Measurements from ENCODE around the gene AIRE. TPM values are rescaled to one million over a fixed set of nuclear protein-coding genes. Genes with fewer than 3 reads are reported as not detected.

The AIRE gene
- total and polyA plus RNA-seq, 9 donors, result 0.04 to 0.72 (median 0.11) TPM; not detected in 1

DNA sequence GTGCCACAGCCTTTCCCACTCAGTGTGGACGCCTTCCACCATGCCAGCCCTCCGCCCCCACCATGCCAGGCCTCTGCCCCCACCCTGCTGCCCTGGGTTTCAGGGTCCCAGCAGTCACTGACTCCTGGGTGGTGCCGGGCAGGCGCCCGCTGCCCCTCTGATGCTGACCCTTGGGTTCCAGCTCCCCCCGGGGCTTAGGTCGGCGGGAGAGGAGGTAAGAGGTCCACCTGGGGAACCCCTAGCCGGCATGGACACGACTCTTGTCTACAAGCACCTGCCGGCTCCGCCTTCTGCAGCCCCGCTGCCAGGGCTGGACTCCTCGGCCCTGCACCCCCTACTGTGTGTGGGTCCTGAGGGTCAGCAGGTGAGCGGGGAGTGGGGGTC is 7.1 kb downstream of the AIRE start:
- WGBS (ENCODE audit: insufficient coverage), result 82% methylated on average over 13 of the region's 15 CpGs
- H3K4me1 ChIP-seq (ENCODE audit: control insufficient read depth, insufficient read depth, low read length), result peaks cover 33% of the 10 kb centered on the region
- H3K27me3 ChIP-seq (ENCODE audit: control insufficient read depth, insufficient read depth, low read length), result peaks cover 5% of the 10 kb centered on the region
- DNase-seq, result no peak
- H3K27ac ChIP-seq (ENCODE audit: low read length), result no peak overlapping the region
- H3K36me3 ChIP-seq (ENCODE audit: control insufficient read depth, insufficient read depth, low read length), result no peaks in the 10 kb centered on the region
- no peak overlapping the region for H3K4me3 ChIP-seq (ENCODE audit: low read length)
- no peaks in the 10 kb centered on the region for H3K9me3 ChIP-seq (replicated peaks; ENCODE audit: control insufficient read depth, low read depth, low read length)

DNA sequence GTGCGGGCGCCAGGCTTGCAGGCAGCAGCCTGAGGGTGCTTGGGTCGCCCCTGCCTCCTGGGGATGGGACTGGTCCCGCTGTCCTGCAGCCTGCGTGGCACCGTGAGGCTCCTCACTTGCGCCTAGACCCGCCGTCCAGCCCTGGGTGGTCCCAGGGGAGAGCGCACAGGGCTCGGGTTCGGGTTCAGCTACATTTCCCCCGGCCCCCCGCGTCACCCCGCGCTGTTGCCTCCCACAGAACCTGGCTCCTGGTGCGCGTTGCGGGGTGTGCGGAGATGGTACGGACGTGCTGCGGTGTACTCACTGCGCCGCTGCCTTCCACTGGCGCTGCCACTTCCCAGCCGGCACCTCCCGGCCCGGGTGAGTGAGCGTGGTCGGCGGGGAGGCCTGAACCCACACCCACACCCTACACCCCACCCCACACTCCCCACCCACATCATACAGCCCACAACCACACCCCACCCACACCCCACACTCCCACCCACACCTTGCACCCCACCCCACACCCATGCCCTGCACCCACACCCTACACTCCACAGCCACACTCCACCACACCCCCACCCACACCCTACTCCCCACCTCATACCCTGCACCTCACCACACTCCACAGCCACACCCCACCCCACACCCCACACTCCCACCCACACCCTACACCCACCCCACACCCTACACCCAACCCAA is 8.0 kb downstream of the AIRE start:
- peaks cover 34% of the 10 kb centered on the region for H3K4me1 ChIP-seq (ENCODE audit: control insufficient read depth, insufficient read depth, low read length)
- H3K4me3 ChIP-seq (ENCODE audit: low read length), result no peak overlapping the region
- H3K27ac ChIP-seq (ENCODE audit: low read length), result no peak overlapping the region
- no peaks in the 10 kb centered on the region for H3K9me3 ChIP-seq (replicated peaks; ENCODE audit: control insufficient read depth, low read depth, low read length)
- no peak for DNase-seq
- peaks cover 5% of the 10 kb centered on the region for H3K27me3 ChIP-seq (ENCODE audit: control insufficient read depth, insufficient read depth, low read length)
- 85% methylated on average over 28 of the region's 33 CpGs for WGBS (ENCODE audit: insufficient coverage)
- H3K36me3 ChIP-seq (ENCODE audit: control insufficient read depth, insufficient read depth, low read length), result no peaks in the 10 kb centered on the region

DNA sequence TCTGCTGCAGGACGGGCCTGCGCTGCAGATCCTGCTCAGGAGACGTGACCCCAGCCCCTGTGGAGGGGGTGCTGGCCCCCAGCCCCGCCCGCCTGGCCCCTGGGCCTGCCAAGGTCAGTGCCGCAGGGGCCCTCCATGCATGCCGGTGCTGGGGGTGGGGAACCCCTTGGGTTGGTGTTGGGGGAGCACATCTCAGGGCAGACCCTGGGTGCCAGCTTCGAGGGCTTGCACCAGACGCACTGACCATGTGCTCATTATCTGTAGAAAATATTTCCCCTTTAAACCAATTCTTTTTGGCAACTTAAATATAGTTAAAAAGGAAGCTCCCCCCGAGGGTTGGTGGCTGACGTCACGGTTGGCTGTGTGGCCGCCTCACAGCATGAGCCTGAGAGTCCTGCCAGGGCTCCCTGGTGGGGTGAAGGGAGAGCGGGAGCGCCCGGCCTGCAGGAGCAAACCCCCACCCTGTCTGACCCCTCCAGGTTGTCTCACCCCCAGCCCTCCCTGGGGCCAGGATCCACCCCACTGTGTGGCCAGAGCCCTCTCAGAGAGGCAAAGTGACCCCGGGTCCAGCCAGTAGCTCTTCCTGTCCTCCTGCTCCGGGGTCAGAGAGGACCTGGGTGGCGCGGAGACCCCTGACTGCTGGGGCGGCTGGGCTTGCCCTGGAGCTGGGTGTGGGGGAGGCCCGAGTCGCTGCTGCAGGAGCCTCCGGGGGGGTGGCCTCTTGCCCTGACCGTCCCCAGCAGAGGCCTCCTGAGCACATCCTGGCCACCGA is 8.9 kb downstream of the AIRE start:
- Histone ChIP-seq H3K27ac (ENCODE audit: low read length) (no peak overlapping the region), H3K4me3 (ENCODE audit: low read length) (no peak overlapping the region), H3K4me1 (ENCODE audit: control insufficient read depth, insufficient read depth, low read length) (peaks cover 39% of the 10 kb centered on the region), H3K36me3 (ENCODE audit: control insufficient read depth, insufficient read depth, low read length) (no peaks in the 10 kb centered on the region), H3K27me3 (ENCODE audit: control insufficient read depth, insufficient read depth, low read length) (peaks cover 5% of the 10 kb centered on the region), H3K9me3 (replicated peaks; ENCODE audit: control insufficient read depth, low read depth, low read length) (no peaks in the 10 kb centered on the region)
- peak; percentile 84 for DNase-seq
- 50% methylated on average over 15 of the region's 26 CpGs for WGBS (ENCODE audit: insufficient coverage)

DNA sequence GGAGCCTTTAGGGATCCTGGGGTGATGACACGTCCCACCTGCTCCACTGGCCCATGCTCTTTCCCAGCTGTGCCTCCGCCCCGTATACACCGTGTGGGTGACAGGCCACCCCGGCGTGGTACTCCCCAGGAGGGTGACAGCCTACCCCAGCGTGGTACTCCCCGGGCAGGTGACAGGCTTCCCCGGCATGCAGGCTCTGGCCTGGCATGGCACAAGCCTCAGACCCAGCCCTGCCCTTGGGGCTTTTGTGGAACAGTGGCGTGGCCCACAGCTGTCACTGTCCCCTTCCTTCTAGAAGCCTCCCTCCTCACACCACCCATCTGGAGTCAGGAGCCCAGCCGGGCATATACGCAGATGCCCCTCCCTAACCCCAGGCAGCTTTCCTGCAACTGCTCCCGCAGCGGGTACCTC is 9.5 kb downstream of the AIRE start:
- Histone ChIP-seq H3K4me1 (ENCODE audit: control insufficient read depth, insufficient read depth, low read length) (peaks cover 39% of the 10 kb centered on the region), H3K9me3 (replicated peaks; ENCODE audit: control insufficient read depth, low read depth, low read length) (no peaks in the 10 kb centered on the region), H3K27me3 (ENCODE audit: control insufficient read depth, insufficient read depth, low read length) (peaks cover 5% of the 10 kb centered on the region), H3K4me3 (ENCODE audit: low read length) (no peak overlapping the region), H3K27ac (ENCODE audit: low read length) (no peak overlapping the region), H3K36me3 (ENCODE audit: control insufficient read depth, insufficient read depth, low read length) (no peaks in the 10 kb centered on the region)
- peak; percentile 54 for DNase-seq
- 48% methylated on average over 14 of the region's 14 CpGs for WGBS (ENCODE audit: insufficient coverage)

DNA sequence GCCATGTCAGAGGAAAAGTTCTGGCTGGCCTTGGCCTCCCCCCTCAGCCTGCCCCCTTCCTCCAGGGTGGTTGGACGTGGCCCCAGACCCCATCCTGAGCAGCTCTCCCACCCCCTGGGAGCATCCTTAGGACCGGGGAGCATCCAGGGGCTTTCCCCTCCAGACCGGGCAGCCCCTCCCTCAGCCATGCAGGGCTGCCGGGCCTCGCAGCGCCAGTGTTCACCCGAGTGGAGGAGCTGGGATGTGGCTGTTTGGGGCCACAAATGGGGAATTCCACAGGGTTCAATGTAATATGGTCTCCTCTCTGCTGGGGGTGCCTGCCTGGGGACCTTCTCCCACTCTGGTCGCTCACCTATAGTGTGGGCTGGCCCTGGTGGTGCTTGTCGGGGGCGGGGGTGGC is 10.0 kb downstream of the AIRE start:
- no peak for DNase-seq
- H3K4me1 ChIP-seq (ENCODE audit: control insufficient read depth, insufficient read depth, low read length), result peaks cover 41% of the 10 kb centered on the region
- H3K9me3 ChIP-seq (replicated peaks; ENCODE audit: control insufficient read depth, low read depth, low read length), result no peaks in the 10 kb centered on the region
- no peaks in the 10 kb centered on the region for H3K36me3 ChIP-seq (ENCODE audit: control insufficient read depth, insufficient read depth, low read length)
- peak overlapping the region; percentile 7 for H3K27ac ChIP-seq (ENCODE audit: low read length)
- peaks cover 5% of the 10 kb centered on the region for H3K27me3 ChIP-seq (ENCODE audit: control insufficient read depth, insufficient read depth, low read length)
- 49% methylated on average over 2 of the region's 10 CpGs for WGBS (ENCODE audit: insufficient coverage)
- H3K4me3 ChIP-seq (ENCODE audit: low read length), result no peak overlapping the region

DNA sequence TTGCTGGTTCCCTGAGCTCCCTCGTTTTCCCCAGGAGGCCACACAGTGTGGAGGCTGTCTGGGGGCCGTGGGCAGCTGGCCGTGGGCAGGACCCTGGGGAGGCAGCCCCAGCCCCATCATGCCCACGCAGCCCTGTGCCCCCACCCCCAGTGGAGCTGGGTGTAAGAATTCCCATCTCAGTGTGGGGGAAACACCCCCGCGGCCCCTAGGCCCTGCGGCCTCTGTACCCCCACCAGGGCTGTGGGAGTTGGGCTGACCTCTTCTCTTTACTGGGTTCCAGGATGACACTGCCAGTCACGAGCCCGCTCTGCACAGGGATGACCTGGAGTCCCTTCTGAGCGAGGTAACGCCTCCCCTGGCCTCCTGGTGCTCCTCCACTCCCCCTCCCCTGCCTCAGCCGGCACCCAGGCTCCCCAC is 10.4 kb downstream of the AIRE start:
- DNase-seq, result no peak
- no peak overlapping the region for H3K27ac ChIP-seq (ENCODE audit: low read length)
- WGBS (ENCODE audit: insufficient coverage), result 74% methylated on average over 8 of the region's 12 CpGs
- H3K4me1 ChIP-seq (ENCODE audit: control insufficient read depth, insufficient read depth, low read length), result peaks cover 44% of the 10 kb centered on the region
- H3K36me3 ChIP-seq (ENCODE audit: control insufficient read depth, insufficient read depth, low read length), result no peaks in the 10 kb centered on the region
- no peak overlapping the region for H3K4me3 ChIP-seq (ENCODE audit: low read length)
- H3K9me3 ChIP-seq (replicated peaks; ENCODE audit: control insufficient read depth, low read depth, low read length), result no peaks in the 10 kb centered on the region
- peaks cover 5% of the 10 kb centered on the region for H3K27me3 ChIP-seq (ENCODE audit: control insufficient read depth, insufficient read depth, low read length)

DNA sequence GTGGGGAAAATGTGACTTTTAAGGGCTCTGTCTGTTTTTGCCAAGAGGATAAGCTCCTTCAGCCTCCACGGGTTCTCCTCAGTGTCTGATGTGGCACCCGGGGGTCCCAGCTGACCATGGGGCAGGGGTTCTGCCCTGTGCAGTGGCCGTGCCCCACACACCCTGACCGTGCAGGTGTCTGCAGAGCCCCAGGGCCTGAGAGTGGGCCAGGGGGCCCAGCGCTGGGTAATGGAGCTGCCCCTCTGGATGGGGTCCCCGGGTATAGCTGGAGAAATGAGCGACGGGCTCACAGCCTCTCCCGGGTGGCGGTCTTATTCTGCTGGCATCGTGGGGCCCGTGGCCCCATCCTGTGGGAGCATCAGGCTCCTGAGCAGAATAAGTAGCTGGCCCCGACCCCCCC is 11.2 kb downstream of the AIRE start:
- Histone ChIP-seq H3K27me3 (ENCODE audit: control insufficient read depth, insufficient read depth, low read length) (peaks cover 5% of the 10 kb centered on the region), H3K4me1 (ENCODE audit: control insufficient read depth, insufficient read depth, low read length) (peaks cover 51% of the 10 kb centered on the region), H3K4me3 (ENCODE audit: low read length) (no peak overlapping the region), H3K36me3 (ENCODE audit: control insufficient read depth, insufficient read depth, low read length) (no peaks in the 10 kb centered on the region), H3K9me3 (replicated peaks; ENCODE audit: control insufficient read depth, low read depth, low read length) (no peaks in the 10 kb centered on the region), H3K27ac (ENCODE audit: low read length) (no peak overlapping the region)
- DNase-seq, result no peak
- WGBS (ENCODE audit: insufficient coverage), result 73% methylated on average over 6 of the region's 13 CpGs

DNA sequence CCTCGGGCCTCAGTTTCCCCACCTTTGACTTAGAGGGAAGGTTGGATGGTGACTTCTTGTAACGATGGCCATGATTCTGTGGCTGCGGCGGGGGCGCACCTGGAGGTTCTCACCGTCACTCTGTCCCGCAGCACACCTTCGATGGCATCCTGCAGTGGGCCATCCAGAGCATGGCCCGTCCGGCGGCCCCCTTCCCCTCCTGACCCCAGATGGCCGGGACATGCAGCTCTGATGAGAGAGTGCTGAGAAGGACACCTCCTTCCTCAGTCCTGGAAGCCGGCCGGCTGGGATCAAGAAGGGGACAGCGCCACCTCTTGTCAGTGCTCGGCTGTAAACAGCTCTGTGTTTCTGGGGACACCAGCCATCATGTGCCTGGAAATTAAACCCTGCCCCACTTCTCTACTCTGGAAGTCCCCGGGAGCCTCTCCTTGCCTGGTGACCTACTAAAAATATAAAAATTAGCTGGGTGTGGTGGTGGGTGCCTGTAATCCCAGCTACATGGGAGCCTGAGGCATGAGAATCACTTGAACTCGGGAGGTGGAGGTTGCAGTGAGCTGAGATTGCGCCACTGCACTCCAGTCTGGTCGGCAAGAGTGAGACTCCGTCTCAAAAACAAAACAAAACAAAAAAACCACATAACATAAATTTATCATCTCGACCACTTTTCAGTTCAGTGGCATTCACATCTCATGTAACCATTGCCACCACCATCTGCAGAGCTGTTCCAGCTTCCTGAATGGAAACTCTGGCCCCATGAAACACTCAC is 12.0 kb downstream of the AIRE start:
- H3K36me3 ChIP-seq (ENCODE audit: control insufficient read depth, insufficient read depth, low read length), result no peaks in the 10 kb centered on the region

DNA sequence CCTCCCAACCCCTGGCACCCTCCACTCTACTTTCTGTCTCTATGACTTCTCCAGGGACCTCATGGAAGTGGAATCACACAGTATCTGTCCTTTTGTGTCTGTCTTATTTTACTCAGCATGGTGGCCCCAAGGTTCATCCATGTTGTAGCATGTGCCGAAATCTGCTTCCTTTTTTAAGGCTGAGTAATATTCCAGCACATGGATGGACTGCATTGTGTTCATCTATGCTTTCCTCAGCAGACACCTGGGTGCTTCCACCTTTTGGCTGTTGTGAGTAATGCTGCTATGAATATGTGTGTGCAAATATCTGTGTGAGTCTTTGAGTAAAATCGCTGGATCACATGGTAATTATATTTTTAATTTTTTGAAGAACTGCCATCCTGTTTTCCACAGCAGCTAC is 12.6 kb downstream of the AIRE start:
- no peaks in the 10 kb centered on the region for H3K27me3 ChIP-seq (ENCODE audit: control insufficient read depth, insufficient read depth, low read length)
- H3K9me3 ChIP-seq (replicated peaks; ENCODE audit: control insufficient read depth, low read depth, low read length), result no peaks in the 10 kb centered on the region
- 83% methylated on average over 1 of the region's 2 CpGs for WGBS (ENCODE audit: insufficient coverage)
- peaks cover 61% of the 10 kb centered on the region for H3K4me1 ChIP-seq (ENCODE audit: control insufficient read depth, insufficient read depth, low read length)
- DNase-seq, result no peak
- no peak overlapping the region for H3K27ac ChIP-seq (ENCODE audit: low read length)
- no peak overlapping the region for H3K4me3 ChIP-seq (ENCODE audit: low read length)
- no peaks in the 10 kb centered on the region for H3K36me3 ChIP-seq (ENCODE audit: control insufficient read depth, insufficient read depth, low read length)

More for the DNA sequence above, 12.0 kb downstream of the AIRE start:
- H3K27me3 ChIP-seq (ENCODE audit: control insufficient read depth, insufficient read depth, low read length), result peaks cover 3% of the 10 kb centered on the region
- H3K4me1 ChIP-seq (ENCODE audit: control insufficient read depth, insufficient read depth, low read length), result peaks cover 59% of the 10 kb centered on the region
- no peak overlapping the region for H3K4me3 ChIP-seq (ENCODE audit: low read length)
- no peaks in the 10 kb centered on the region for H3K9me3 ChIP-seq (replicated peaks; ENCODE audit: control insufficient read depth, low read depth, low read length)
- 26% methylated on average over 15 of the region's 22 CpGs for WGBS (ENCODE audit: insufficient coverage)
- peak; percentile 93 for DNase-seq
- no peak overlapping the region for H3K27ac ChIP-seq (ENCODE audit: low read length)

DNA sequence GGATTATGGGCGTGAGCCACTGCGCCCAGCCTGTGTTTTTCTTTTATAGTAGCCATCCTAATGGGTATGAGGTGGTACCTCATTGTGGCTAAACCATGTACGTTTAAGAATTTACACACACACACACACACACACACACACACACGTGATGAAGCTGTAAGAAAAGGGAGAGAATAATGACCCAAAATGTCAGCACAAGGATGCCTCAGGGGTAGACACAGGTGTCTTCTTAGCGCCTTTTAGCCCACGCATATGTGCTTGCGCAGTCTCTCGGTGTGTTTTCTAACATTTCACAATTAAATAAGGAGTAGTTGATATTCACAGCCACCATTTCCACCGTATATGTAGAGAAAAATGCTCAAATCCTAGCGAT is 13.4 kb downstream of the AIRE start:
- WGBS (ENCODE audit: insufficient coverage), result no CpG with 5 or more reads among the region's 10 CpGs
- peaks cover 67% of the 10 kb centered on the region for H3K4me1 ChIP-seq (ENCODE audit: control insufficient read depth, insufficient read depth, low read length)

More for the DNA sequence above, 13.4 kb downstream of the AIRE start:
- DNase-seq, result no peak
- Histone ChIP-seq H3K4me3 (ENCODE audit: low read length) (peak overlapping the region; percentile 56), H3K9me3 (replicated peaks; ENCODE audit: control insufficient read depth, low read depth, low read length) (no peaks in the 10 kb centered on the region), H3K36me3 (ENCODE audit: control insufficient read depth, insufficient read depth, low read length) (no peaks in the 10 kb centered on the region), H3K27ac (ENCODE audit: low read length) (peak overlapping the region; percentile 67), H3K27me3 (ENCODE audit: control insufficient read depth, insufficient read depth, low read length) (no peaks in the 10 kb centered on the region)
